ENCODE data around the gene CYP4A22.
A peak's percentile ranks its signal among the peaks of the same experiment; 100 is the strongest.
"Not testable (repeated sequence)": the region's sequence is repeated elsewhere in the genome, so short reads cannot be mapped to it uniquely, and the experiment has no call there.

The CYP4A22 gene

DNA sequence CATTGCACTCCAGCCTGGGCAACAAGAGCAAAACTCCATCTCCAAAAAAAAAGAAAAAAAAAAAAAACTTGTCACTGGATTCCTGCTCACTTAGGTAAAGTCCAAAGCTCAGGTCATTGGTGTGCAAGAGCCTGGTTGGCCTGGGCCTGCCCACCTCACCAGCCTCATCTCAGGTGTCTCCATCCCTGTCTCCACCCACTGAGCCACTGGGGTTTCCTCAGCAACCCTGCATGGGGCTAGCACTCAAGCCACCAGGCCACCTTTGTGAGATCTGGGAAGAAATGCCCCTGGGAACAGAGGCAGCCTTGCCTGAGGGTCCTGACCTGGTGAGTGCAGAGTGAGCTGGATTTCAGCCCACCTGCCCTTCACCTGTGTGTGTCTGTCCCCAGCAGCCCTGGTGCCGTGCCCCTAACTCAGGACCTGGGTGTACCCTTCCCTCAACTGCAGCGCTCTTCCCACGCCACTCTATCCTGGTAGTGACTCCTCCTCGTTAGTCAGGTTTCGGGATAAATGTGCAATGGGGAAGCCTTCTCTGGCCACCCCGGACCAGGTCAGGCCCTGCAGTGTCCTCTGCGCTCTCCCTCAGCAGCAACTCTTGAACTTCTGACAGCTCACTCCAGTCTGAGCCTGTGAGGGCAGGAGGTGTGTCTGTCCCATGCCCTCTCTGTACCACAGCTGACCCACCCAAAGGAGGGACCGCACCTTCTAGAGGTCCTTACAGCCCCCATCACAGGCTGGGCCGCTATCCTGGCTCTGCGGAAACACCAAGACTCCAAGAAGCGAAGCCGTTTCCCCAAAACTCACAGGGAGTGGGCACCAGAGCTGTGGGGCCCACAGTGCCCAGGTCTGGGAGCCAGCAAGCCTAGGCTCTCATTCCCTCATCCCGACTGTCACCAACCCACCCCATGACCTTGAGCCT lies 49.3 kb downstream of the CYP4A22 start:
- DNase-seq = no peak

DNA sequence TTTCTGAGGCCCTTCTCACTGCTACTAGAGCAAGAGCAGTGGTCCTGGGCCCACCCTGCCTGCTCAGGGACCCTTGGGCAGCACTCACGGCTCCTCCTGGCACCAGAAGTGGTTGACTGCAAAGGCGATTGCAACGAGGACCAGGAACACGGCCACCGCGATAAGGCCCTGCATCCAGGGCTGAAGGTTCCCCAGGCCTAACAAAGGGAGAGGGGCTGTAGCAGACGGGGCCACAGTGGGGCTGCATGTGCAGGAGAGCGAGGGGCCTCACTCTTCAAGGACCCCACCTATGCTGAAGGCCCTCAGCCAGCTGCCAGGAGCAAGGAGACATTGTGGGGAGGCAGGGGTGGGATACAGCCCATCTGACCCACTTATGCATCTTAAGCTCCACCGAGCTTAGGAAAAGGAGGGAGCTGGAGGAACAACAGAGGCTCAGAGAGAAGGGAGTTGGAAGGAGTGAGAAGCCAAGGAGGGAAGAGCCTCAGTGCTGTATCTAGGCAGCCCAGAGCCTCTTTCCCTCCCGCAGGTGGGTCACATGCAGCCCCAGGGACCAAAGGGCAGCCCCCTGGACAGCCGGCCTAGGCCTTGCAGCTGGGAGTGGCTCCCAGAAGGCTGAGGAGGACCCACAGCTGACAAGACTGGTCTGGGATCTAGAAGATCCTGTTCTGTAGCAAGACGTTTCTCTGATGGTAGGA lies 50.1 kb downstream of the CYP4A22 start:
- DNase-seq = no peak

DNA sequence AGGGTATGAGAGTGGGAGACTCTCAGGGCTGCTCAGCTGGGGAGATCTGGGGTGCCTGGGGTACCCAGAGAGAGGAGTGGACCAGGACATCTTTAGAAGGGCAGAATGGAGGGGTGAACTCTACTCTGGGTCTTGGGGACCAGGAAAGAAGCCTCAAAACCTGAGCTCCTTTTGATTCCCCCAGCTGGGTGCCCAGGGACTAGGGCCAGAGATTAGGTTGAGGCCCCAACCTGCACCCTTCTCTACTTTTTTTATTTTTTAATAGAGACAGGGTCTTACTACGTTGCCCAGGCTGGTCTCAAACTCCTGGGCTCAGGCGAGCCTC lies 50.6 kb downstream of the CYP4A22 start:
- DNase-seq = no peak

DNA sequence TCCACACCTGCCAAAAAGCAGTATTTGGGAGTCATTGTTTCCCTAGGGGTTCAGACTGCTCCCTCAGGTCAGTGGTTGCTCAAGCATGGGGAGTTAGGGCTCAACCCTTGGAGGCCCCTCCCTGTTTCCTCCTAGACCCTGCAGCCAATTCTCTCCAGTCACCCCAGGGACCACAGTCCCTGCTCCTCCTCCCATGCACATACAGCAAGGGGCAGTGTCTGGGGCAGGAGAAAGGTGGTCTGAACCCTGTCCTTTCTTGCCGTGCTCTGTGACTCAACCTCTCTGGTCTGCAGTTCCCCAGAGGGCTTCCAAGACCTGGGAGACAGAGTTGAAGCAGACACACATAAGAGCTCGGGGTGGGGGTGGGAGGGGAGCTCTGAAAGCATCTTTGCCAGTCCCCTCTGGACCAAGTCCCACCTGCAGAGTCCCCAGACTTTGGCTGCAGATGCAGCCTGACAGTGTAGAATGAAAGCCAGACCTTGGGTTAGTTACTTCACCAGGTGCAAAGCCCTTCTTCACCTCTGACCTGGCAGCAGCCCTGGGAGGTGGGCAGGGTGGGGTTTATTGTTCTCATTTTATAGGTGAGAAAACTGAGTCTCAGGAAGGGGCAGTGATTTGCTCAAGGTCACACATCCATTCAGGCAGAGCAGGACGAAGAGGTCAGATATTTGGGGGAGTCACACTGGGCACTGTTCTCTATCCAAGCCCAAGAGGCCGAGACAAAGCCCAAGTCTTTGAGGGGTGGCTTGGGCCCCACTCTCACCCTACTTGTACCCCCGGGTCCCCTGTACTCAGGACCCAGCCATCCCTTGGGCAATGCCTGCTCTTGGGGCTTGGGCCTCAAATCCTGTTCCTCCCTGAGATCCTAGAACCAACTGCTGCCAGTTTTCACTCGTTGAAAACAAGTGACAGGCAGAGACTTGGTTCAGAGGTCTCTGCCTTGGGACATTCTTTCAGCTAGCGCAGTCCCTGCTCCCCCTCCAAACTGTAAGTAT lies 51.8 kb downstream of the CYP4A22 start:
- DNase-seq = no peak

DNA sequence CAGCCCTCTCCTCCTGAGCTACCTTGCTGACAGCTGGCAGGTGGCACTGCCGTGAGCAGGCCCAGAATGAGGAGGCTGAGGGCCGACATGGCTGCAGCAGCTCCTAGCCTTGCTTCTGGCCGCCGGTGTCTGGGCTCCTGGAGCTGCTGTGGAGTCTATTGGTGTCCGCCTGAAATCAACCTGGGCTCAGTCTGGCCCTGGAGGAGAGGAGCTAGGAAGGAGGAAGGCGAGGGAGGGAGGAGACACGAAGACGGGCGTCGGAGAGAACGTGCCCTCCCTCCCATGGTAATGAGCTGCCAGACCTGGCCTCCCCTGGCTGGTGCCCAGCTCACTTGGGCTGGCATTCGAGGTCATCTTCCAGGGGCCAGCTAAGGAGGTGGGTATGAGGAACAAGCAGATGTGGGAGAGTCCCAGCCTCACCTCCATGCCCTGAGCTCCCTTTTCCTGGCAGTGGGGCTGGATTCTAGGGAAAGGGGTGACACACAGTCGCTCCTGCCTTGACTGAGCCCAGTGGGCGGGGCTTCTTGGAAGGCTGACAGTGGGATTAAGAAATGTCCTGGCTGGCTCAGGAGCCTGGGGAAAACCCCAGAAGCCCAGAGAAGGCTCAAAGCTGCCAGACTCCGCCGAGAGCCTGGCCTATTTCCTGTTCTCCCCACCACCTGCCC lies 52.7 kb downstream of the CYP4A22 start, which contains the start of gene PDZK1IP1:
PDZK1IP1 (minus strand) TSS at position 193 of the 665 bp plus-strand sequence; CDS start at position 89, 104 bp downstream.
- DNase-seq = peak; percentile 39

GRCh38 chr1:47190509-47190855 lies 53.2 kb downstream of the CYP4A22 start:
- DNase-seq = no peak

DNA sequence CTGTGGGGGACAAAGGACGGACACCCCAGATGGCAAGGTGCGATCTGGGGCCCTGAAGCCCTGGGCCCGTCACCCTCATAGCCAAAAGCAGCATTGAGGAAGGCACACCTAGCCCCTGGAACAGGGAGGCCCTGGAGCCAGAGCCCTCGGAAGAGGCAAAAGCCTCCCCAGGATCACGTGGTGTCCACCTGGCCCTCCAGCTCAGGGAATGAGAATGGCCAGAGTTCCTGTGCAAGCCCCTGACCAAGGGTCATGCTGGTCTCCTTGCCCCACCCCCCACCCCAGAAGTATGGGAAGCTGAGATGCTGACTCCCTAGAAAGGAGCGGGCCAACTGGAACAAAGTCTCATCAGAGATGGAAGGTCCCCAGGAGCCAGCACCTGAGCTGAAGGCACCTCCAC lies 53.6 kb downstream of the CYP4A22 start:
- no peak for DNase-seq

GRCh38 chr1:47191940-47192457 lies 54.8 kb downstream of the CYP4A22 start:
- DNase-seq = no peak

- peak; percentile 61 for DNase-seq
Measured at GRCh38 chr1:47192458-47193384, 55.5 kb downstream of the CYP4A22 start.

DNA sequence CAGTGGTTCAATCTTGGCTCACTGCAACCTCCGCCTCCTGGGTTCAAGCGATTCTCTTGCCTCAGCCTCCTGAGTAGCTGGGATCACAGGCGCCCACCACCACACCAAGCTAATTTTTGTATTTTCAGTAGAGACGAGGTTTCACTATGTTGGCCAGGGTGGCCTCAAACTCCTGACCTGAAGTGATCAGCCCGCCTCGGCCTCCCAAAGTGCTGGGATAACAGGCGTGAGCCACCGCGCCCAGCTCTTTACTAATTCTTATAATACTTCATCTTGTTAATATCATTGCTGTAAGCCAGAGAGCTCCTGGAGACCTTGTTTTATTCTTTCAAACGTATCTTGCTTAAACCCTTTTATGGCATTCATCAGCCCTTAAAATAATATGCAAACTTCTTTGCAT lies 56.3 kb downstream of the CYP4A22 start:
- DNase-seq = not testable (repeated sequence)

DNA sequence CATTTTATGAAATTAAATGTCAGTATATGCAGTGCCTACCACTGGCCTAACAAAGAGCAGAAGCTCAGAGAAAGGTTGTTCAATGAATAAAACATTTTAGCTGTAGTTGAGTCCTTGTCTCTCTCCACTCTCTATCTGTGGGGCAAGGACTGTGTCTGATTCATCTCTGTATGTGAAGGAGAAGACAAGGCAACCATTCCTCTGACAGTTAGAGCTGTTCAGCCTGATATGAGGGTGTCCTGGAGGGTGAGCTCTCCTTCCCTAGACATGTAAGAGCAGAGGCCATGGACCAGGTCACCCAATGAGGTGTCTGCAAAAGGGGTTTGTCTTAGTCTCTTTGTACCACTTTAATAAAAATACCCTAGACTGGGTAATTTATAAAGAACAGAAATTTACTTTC lies 57.1 kb downstream of the CYP4A22 start:
- DNase-seq = no peak

DNA sequence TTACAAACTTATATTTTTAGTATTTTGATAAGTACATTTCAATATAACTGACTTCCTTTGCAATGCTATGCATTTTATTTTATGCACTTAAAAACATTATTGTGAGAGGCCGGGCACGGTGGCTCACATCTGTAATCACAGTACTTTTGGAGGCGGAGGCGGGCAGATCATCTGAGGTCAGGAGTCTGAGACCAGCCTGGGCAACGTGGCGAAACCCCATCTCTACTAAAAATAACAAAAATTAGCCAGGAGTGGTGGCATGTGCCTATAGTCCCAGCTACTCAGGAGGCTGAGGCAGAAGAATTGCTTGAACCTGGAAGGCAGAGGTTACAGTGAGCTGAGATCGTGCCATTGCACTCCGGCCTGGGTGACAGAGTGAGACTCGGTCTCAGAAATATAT lies 58.7 kb downstream of the CYP4A22 start:
- not testable (repeated sequence) for DNase-seq

- DNase-seq = no peak
Measured at GRCh38 chr1:47196622-47197021, 59.4 kb downstream of the CYP4A22 start.

DNA sequence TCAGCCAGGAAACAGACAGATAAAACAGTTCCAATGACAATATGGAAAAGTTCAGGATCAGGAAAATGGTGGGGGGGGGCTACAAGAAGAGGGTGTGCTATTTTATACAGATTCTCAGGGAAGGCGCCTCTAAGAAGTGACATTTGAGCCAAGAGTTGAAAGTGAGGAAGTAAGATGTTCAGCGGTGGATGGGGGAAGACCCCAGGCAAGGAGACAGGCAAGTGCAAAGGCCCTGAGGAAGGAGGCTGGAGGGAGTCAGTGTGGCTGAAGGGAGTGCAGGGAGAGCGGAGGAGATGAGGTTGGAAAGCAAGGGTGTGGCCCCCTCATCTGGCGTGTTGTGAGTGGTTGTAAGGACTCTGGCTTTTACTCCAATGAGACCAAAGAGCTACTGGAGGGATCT lies 61.0 kb downstream of the CYP4A22 start:
- no peak for DNase-seq

Data from fibroblast of skin of right quadriceps (primary cell).